GM19240 (cell line): Measurements from ENCODE around the gene RNF7.
"Not testable (repeated sequence)": the region's sequence is repeated elsewhere in the genome, so short reads cannot be mapped to it uniquely, and the experiment has no call there.

ENCODE experiments used
- DNase-seq: peaks from one replicate; pipeline ENCODE4 v3.0.0; 2011; ENCODE audit warnings: low spot score; ENCODE audit not compliant: insufficient read length

RNF7 gene

GRCh38 chr3:141779667-141780066 lies 41.6 kb downstream of the RNF7 start:
- no peak for DNase-seq

GRCh38 chr3:141782386-141782932 lies 44.4 kb downstream of the RNF7 start:
- no peak for DNase-seq

GRCh38 chr3:141783632-141784031 lies 45.5 kb downstream of the RNF7 start:
- no peak for DNase-seq

GRCh38 chr3:141784096-141784495 lies 46.0 kb downstream of the RNF7 start:
- DNase-seq = no peak

- no peak for DNase-seq
Observed at GRCh38 chr3:141784531-141784930, 46.4 kb downstream of the RNF7 start.

- no peak for DNase-seq
Observed at GRCh38 chr3:141788149-141788548, 50.1 kb downstream of the RNF7 start.

GRCh38 chr3:141788750-141789149 lies 50.7 kb downstream of the RNF7 start:
- not testable (repeated sequence) for DNase-seq

GRCh38 chr3:141789281-141789680 lies 51.2 kb downstream of the RNF7 start:
- no peak for DNase-seq

GRCh38 chr3:141790171-141790570 lies 52.1 kb downstream of the RNF7 start:
- DNase-seq = no peak

- no peak for DNase-seq
Observed at GRCh38 chr3:141792495-141792894, 54.4 kb downstream of the RNF7 start.

GRCh38 chr3:141793476-141794260 lies 55.6 kb downstream of the RNF7 start:
- no peak for DNase-seq

GRCh38 chr3:141795276-141795675 lies 57.2 kb downstream of the RNF7 start:
- DNase-seq = no peak

GRCh38 chr3:141795741-141796080 lies 57.6 kb downstream of the RNF7 start:
- DNase-seq = no peak

GRCh38 chr3:141796081-141796888 lies 58.2 kb downstream of the RNF7 start:
- peak; percentile 59 for DNase-seq
